ENCODE results near the gene PDE1A.
"Not testable (repeated sequence)": the region's sequence is repeated elsewhere in the genome, so short reads cannot be mapped to it uniquely, and the experiment has no call there.

PDE1A gene

GRCh38 chr2:182406221-182406620 lies 20.6 kb downstream of the PDE1A start:
- no peak for DNase-seq (ENCODE audit: low read depth)

- no peak for DNase-seq (ENCODE audit: low read depth)
These were observed 21.8 kb downstream of the PDE1A start for GRCh38 chr2:182404975-182405561.

GRCh38 chr2:182404092-182404491 lies 22.7 kb downstream of the PDE1A start:
- DNase-seq (ENCODE audit: low read depth): peak; percentile 17

DNA sequence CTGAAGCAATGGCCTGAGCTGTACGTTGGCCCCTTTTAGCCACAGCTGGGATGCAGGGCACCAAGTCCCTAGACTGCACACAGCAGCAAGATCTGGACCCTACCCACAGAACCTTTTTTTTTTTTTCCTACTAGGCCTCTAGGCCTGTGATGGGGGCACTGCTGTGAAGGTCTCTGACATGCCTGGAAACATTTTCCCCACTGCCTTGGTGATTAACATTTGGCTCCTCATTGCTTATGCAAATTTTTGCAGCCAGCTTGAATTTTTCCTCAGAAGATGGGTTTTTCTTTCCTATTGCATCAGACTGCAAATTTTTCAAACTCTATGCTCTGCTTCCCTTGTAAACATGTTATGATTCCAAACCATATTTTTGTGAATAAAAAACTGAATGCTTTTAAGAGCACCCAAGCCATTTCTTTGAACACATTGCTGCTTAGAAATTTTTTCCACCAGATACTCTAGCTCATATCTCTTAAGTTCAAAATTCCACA lies 33.5 kb downstream of the PDE1A start:
- DNase-seq (ENCODE audit: low read depth): no peak

DNA sequence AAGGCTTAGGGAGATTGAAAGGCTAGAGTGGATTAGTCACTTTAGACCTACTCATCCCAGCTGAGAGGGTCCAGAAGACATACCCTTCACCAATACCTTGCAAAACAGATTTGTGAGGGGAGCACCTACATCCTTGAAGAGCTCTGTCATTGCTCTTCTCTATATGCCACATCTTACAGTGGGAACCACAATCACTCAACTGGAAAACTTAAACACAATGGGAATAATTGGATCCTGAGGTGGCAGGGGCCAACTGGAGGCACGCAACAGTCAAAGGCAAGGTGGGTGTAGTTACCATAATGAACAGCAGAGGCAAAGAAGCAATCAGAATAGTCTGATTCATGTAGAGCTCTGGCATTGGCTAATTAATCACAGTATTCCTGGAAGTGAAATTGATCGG lies 35.4 kb downstream of the PDE1A start:
- DNase-seq (ENCODE audit: low read depth): no peak

- not testable (repeated sequence) for DNase-seq (ENCODE audit: low read depth)
These were observed 40.5 kb downstream of the PDE1A start for GRCh38 chr2:182386267-182386880.

DNA sequence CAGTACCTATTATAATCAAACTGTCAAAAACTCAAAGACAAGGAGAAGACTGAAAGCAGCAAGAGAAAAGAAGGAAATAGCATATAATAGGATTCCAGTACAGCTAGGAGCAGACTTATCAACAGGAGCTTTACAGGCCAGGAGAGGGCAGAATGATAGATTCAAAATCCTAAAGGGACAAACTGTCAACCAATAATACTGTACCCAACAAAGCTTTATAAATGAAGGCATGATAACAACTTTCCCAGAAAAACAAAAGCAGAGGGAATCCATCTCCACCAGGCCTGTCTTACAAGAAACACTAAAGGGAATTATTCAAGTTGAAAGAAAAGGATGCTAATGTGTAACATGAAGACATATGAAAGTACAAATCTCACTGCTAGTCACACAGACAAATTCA lies 42.0 kb downstream of the PDE1A start:
- DNase-seq (ENCODE audit: low read depth): no peak

DNA sequence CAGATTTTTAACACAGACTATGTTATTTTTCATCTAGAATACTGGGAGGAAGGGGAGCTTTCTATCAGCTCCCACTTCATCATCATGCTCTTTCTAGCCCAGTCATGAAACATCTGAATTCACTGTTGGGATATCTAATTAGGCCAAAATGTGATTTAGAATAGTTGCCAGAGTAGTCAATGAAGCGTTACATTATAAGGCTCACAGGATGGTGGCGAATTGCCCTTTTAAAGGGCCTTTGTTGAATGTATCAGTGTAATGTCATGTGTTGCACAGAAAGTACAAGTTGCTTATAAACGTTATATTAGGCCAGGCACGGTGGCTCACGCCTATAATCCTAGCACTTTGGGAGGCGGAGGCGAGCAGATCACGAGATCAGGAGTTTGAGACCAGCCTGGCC lies 45.6 kb downstream of the PDE1A start:
- no peak for DNase-seq (ENCODE audit: low read depth)

GRCh38 chr2:182379241-182379640 lies 47.6 kb downstream of the PDE1A start:
- no peak for DNase-seq (ENCODE audit: low read depth)

DNA sequence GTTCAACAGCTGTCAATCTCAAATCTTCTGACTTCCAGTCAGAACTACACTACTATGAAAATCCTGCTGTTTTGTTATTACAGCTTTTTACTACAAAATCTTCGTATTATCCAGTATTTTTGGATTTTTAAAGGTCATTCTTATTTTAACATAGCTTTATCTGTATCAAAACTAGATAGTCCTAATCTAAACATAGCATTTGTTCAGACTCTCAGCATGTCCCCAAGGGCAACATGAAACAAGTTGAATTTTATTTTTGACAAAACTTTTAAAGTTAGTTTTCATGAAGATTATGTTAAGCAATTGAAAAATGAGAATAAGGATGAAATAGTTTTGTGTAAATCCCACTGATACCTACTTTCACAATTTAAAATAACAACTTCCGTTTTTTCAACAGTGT lies 48.1 kb downstream of the PDE1A start:
- DNase-seq (ENCODE audit: low read depth): no peak

- DNase-seq (ENCODE audit: low read depth): no peak
These were observed 49.4 kb downstream of the PDE1A start for GRCh38 chr2:182377467-182377866.

DNA sequence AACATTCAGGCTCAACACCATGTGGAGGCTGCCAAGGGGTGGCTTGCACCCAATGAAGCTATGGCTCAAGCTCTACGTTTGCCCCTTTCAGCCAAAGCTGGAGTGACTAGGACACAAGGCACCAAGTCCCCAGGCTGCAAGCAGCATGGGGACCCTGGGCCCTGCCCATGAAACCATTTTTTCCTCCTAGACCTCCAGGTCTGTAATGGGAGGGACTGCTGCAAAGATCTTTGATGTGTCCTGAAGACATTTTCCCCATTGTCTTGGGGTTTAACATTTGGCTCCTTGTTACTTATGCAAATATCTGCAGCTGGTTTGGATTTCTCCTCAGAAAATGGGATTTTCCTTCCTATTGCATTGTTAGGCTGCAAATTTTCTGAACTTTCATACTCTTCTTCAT lies 51.0 kb downstream of the PDE1A start:
- no peak for DNase-seq (ENCODE audit: low read depth)

GRCh38 chr2:182372661-182373060 lies 54.2 kb downstream of the PDE1A start:
- peak; percentile 72 for DNase-seq (ENCODE audit: low read depth)

GRCh38 chr2:182368996-182369395 lies 57.8 kb downstream of the PDE1A start:
- DNase-seq (ENCODE audit: low read depth): no peak

- no peak for DNase-seq (ENCODE audit: low read depth)
These were observed 58.4 kb downstream of the PDE1A start for GRCh38 chr2:182368446-182368845.

DNA sequence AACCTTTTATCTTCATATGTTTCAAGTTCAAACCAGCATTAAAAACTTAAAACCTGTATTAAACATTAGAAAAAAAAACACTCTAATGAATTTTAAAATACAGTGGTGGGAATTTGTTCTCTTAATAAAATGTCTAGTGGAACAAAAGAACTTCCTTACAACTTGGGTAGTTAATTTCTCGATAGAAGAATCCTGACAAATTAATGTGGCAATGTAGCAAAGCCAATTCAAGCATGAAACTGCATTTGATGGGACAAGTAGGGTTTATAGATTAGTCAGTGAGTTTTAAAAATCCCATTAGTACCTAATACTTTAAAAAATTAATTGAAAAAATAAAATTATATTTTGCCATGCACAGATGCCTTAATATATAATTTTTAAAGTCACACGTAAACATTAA lies 59.4 kb downstream of the PDE1A start:
- no peak for DNase-seq (ENCODE audit: low read depth)

DNA sequence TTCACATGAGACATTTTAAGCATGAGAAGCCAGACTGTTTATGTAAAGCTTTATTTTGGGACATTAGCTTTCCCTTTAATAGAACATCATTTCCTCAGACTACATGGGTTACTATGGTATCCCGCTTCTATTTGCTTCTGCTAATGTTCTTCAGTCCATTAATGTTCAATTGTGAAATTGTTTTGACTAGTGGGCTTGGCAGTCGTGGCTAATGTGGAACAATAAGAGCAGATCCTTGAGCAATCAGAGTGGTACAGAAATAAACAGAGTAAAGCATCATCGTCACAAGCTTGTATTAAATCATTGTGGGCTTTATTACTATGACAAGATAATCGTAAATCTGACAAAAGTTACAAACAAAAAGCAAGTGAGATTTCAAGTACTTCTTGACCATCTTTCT lies 60.2 kb downstream of the PDE1A start:
- DNase-seq (ENCODE audit: low read depth): no peak

DNA sequence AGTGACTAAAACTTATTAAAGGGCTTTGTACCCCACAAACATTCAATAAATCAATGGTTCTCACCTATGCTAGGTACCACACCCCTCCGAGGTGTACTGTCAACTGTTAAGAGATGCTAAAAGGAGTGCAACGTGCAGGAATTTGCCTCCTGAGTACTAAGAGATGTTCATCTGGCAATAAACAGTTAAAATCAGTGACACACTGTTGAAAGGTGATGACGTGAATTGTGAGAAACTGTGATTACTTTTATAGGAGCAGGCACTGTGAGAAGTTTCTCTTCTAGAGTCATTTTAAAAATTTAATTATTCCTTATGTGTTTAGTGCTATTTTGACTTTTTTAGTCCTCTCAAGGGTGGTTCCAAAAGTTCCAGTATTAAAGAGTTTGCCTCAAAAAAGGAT lies 61.0 kb downstream of the PDE1A start:
- no peak for DNase-seq (ENCODE audit: low read depth)

DNA sequence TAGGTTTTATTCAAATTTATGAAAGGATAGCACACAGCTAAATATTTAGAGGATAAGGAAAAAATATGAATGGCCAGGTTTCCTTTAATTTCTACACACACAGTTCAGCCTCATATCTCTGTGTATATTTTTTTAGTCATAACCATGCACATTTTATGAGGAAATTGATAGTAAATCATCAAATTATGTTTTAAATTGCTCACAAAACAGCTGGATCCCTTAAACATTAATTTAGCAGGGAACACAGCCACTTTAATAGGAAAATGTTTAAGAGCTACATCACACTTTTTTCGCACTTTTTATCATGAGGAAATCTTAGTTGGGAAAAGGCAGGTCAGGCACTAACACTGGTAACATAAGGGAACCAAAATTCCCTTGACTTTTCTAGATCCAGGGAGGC lies 65.4 kb downstream of the PDE1A start:
- no peak for DNase-seq (ENCODE audit: low read depth)

GRCh38 chr2:182360663-182361260 lies 66.1 kb downstream of the PDE1A start:
- no peak for DNase-seq (ENCODE audit: low read depth)

GRCh38 chr2:182359990-182360662 lies 66.7 kb downstream of the PDE1A start:
- DNase-seq (ENCODE audit: low read depth): no peak

DNA sequence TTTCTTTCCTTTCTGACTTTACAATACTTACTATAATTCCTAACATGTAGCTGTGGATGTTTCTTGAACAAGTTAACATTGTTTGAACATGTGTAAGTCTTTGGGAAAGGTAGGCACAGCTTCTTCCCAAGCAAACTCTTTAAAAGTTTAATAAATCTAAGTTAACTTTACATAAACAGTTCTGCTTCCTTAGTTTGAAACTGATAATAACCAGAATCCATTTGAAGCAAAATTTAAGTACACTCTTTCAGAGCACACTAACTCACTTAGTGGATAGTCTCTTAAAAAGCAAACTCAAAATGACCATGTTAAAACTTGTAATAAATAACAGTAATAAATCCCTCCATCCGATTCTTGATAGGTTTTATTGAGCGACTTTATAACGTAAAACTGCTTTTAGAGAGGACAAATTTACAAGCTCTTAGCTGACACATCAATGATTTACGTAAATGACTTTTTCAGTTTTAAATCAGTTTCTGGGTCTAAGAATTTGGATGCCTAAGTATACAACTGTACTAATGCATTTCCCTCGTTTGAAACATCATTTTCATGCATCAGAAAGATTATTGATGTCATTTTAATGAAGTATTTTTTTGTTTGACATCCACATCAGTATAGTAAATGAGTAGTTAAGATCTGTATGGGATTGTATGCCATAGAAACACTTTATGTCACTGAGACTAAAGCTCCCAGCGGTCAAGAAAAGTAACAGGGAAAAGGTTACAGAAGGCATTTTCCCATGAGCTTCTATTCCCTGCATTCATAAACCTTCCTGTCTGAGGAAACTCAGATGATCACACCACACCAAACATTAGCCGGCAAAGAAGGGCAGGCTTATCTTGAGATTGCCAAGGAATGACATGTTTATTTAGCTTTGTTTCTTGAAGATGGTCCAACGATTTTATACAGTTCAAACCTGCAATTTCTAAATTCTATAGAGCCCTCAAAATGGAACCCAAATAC lies 67.5 kb downstream of the PDE1A start:
- no peak for DNase-seq (ENCODE audit: low read depth)

Data from non-pigmented ciliary epithelial cell (primary cell).